KMS-11 (cell line): Measurements from ENCODE around the gene COL13A1.

ENCODE experiments used
- H2AFZ ChIP-seq: fragments of 200-600 bp; sonication (generic); 2 replicates; pipeline ENCODE4 v1.6.1; 2016; ENCODE audit warnings: antibody characterized with exemption, mixed run types, low read depth
- H3K27ac ChIP-seq: fragments of 200-600 bp; sonication (generic); 2 replicates; pipeline ENCODE4 v1.6.1; 2016; ENCODE audit warnings: mild to moderate bottlenecking, mixed run types
- H3K27me3 ChIP-seq: fragments of 200-600 bp; sonication (generic); 2 replicates; pipeline ENCODE4 v1.6.1; 2017; ENCODE audit warnings: mild to moderate bottlenecking, low read depth, mixed run types, moderate library complexity; ENCODE audit not compliant: insufficient read depth
- H3K36me3 ChIP-seq: fragments of 200-600 bp; sonication (generic); 2 replicates; pipeline ENCODE4 v1.6.1; 2017; ENCODE audit warnings: mild to moderate bottlenecking, mixed run types; ENCODE audit not compliant: insufficient read depth
- H3K4me1 ChIP-seq: fragments of 200-600 bp; sonication (generic); 2 replicates; pipeline ENCODE4 v1.6.1; 2016; ENCODE audit warnings: mild to moderate bottlenecking, low read depth, mixed run types; ENCODE audit not compliant: poor library complexity, severe bottlenecking
- H3K4me2 ChIP-seq: fragments of 200-600 bp; sonication (generic); 2 replicates; pipeline ENCODE4 v1.7.0; 2016; ENCODE audit warnings: mild to moderate bottlenecking, mixed run types
- H3K4me3 ChIP-seq: fragments of 200-600 bp; sonication (generic); IDR thresholded peaks from 2 replicates; pipeline ENCODE4 v1.6.1; 2017; ENCODE audit warnings: low read depth, low read length, mixed read lengths; ENCODE audit not compliant: insufficient read depth
- H3K79me2 ChIP-seq: fragments of 200-600 bp; sonication (generic); 2 replicates; pipeline ENCODE4 v1.6.1; 2016; ENCODE audit warnings: low read depth, mixed run types; ENCODE audit not compliant: insufficient read depth
- H3K9ac ChIP-seq: fragments of 200-600 bp; sonication (generic); 2 replicates; pipeline ENCODE4 v1.6.1; 2016; ENCODE audit warnings: mild to moderate bottlenecking, mixed run types
- H4K20me1 ChIP-seq: fragments of 200-600 bp; sonication (generic); 2 replicates; pipeline ENCODE4 v1.6.1; 2016; ENCODE audit warnings: mild to moderate bottlenecking, mixed run types; ENCODE audit not compliant: insufficient read depth
- CTCF ChIP-seq: fragments of 200-600 bp; sonication (generic); conservative IDR thresholded peaks from 2 replicates; pipeline ENCODE4 v1.6.1; 2017; ENCODE audit warnings: low read depth, mild to moderate bottlenecking, antibody characterized with exemption, low read length, moderate library complexity, mixed read lengths

The COL13A1 gene

GRCh38 chr10:69994262-69994661, 192.6 kb downstream of the COL13A1 start:
- no peaks in the 10 kb centered on the region for H3K36me3 ChIP-seq
- H3K4me1 ChIP-seq = no peaks in the 10 kb centered on the region
- H2AFZ ChIP-seq = no peak overlapping the region
- no peaks in the 10 kb centered on the region for H4K20me1 ChIP-seq
- no peak overlapping the region for H3K4me2 ChIP-seq
- no peaks in the 10 kb centered on the region for H3K79me2 ChIP-seq
- no peak overlapping the region for H3K4me3 ChIP-seq
- no peak for TF ChIP-seq CTCF
- H3K9ac ChIP-seq = no peak overlapping the region
- H3K27ac ChIP-seq = no peak overlapping the region
- H3K27me3 ChIP-seq = no peaks in the 10 kb centered on the region

GRCh38 chr10:69996611-69997010, 194.9 kb downstream of the COL13A1 start:
- Histone ChIP-seq H3K4me1 (no peaks in the 10 kb centered on the region), H3K27me3 (no peaks in the 10 kb centered on the region), H3K27ac (no peak overlapping the region), H3K4me3 (no peak overlapping the region), H3K9ac (no peak overlapping the region), H3K79me2 (no peaks in the 10 kb centered on the region), H3K36me3 (no peaks in the 10 kb centered on the region), H2AFZ (no peak overlapping the region), H3K4me2 (no peak overlapping the region), H4K20me1 (no peaks in the 10 kb centered on the region)
- TF ChIP-seq CTCF = no peak

GRCh38 chr10:70000262-70000661, 198.6 kb downstream of the COL13A1 start:
- H3K4me3 ChIP-seq = no peak overlapping the region
- H3K27me3 ChIP-seq = no peaks in the 10 kb centered on the region
- TF ChIP-seq CTCF = no peak
- no peak overlapping the region for H3K27ac ChIP-seq
- no peak overlapping the region for H3K4me2 ChIP-seq
- H2AFZ ChIP-seq = no peak overlapping the region
- H3K4me1 ChIP-seq = no peaks in the 10 kb centered on the region
- H3K36me3 ChIP-seq = no peaks in the 10 kb centered on the region
- H3K79me2 ChIP-seq = no peaks in the 10 kb centered on the region
- H3K9ac ChIP-seq = no peak overlapping the region
- no peaks in the 10 kb centered on the region for H4K20me1 ChIP-seq

- Histone ChIP-seq H2AFZ (no peak overlapping the region), H3K4me2 (no peak overlapping the region), H3K27ac (no peak overlapping the region), H4K20me1 (no peaks in the 10 kb centered on the region), H3K4me1 (no peaks in the 10 kb centered on the region), H3K36me3 (no peaks in the 10 kb centered on the region), H3K27me3 (no peaks in the 10 kb centered on the region), H3K79me2 (no peaks in the 10 kb centered on the region), H3K4me3 (no peak overlapping the region), H3K9ac (no peak overlapping the region)
- no peak for TF ChIP-seq CTCF
Observed at GRCh38 chr10:70007116-70007820, 205.6 kb downstream of the COL13A1 start.
